Breast epithelium (tissue), 4 donors: ENCODE data around the gene DGCR8. TPM values are rescaled to one million over a fixed set of nuclear protein-coding genes. Genes with fewer than 3 reads are reported as not detected.
"Not testable (repeated sequence)": the region's sequence is repeated elsewhere in the genome, so short reads cannot be mapped to it uniquely, and the experiment has no call there.

Source experiments
- DNase-seq, 2 donors: peaks; one replicate each; pipeline ENCODE4 v3.0.0-alpha.2; 2019; ENCODE audit warnings: low spot score in 2 of 2
- H3K27ac ChIP-seq, 2 donors: fragments of 200-600 bp; sonication (generic) in 1 of 2; one replicate each; pipeline ENCODE4 v1.5.1; 2016 to 2019; ENCODE audit warnings: mild to moderate bottlenecking in 1 of 2
- H3K27me3 ChIP-seq, 2 donors: fragments of 200-600 bp; sonication (generic) in 1 of 2; one replicate each; pipeline versions ENCODE4 v1.5.1 to v1.6.0; 2017 to 2019; ENCODE audit warnings: control low read depth in 1 of 2, mild to moderate bottlenecking in 1 of 2
- H3K36me3 ChIP-seq: fragments of 200-600 bp; one replicate; pipeline ENCODE4 v1.5.1; 2019
- H3K4me1 ChIP-seq, 2 donors: fragments of 200-600 bp; sonication (generic); one replicate each; pipeline ENCODE4 v1.5.1; 2016 to 2019; ENCODE audit warnings: control low read depth in 1 of 2
- H3K4me3 ChIP-seq, 3 donors: fragments of 200-600 bp; sonication (generic); 1 replicate in 2 of 3; 2 replicates in 1 of 3; pipeline ENCODE4 v1.5.1; 2016 to 2019; ENCODE audit warnings: mild to moderate bottlenecking in 3 of 3, moderate library complexity in 2 of 3
- H3K9me3 ChIP-seq, 2 donors: fragments of 200-600 bp; sonication (generic) in 1 of 2; one replicate each; pipeline ENCODE4 v1.5.1; 2016 to 2019; ENCODE audit warnings: control low read depth in 1 of 2
- CTCF ChIP-seq, 3 donors: fragments of 450-650 bp; IDR thresholded peaks; one replicate each; pipeline ENCODE4 v1.5.1; 2016 to 2017; ENCODE audit warnings: antibody characterized with exemption in 3 of 3, mild to moderate bottlenecking in 3 of 3, moderate library complexity in 3 of 3
- POLR2A ChIP-seq: fragments of 450-650 bp; IDR thresholded peaks from one replicate; pipeline ENCODE4 v1.6.1; 2016; ENCODE audit warnings: antibody characterized with exemption, mild to moderate bottlenecking, moderate library complexity
- POLR2AphosphoS5 ChIP-seq, 3 donors: sonication (generic); formaldehyde crosslinking; IDR thresholded peaks; one replicate each; pipeline ENCODE4 v1.6.1; 2017; ENCODE audit warnings: antibody characterized with exemption in 3 of 3
- intact Hi-C: fragments of 100-400 bp; cut with DNase I; formaldehyde crosslinking; loops from one replicate; pipeline ENCODE4 v1.15.1; 2023; ENCODE audit warnings: low total_unique reads
- total RNA-seq, 3 donors: library from RNA; depleted of rRNA; stranded (reverse); fragments of >200 nt; gene quantifications; one replicate each; pipeline ENCODE4 v1.1.0, GENCODE V29; 2016

DGCR8 gene
- total RNA-seq, 3 donors from 2014 or later: 18.4 to 34.7 (median 29.0) TPM

GRCh38 chr22:20066617-20067383 is 13.2 kb upstream of the DGCR8 start:
- H3K9me3 ChIP-seq: no peaks in the 10 kb centered on the region
- H3K27ac ChIP-seq: no peak overlapping the region
- TF ChIP-seq POLR2A (no peak), CTCF (IDR thresholded peaks at IDR 0.05) (no peak), POLR2AphosphoS5 (IDR thresholded peaks at IDR 0.05) (no peak)
- no peaks in the 10 kb centered on the region for H3K27me3 ChIP-seq
- H3K4me1 ChIP-seq: no peaks in the 10 kb centered on the region
- no peak for DNase-seq
- intact Hi-C loops: no loop called here
- no peak overlapping the region for H3K4me3 ChIP-seq
- H3K36me3 ChIP-seq: no peaks in the 10 kb centered on the region

- H3K27ac ChIP-seq, H3K4me1 ChIP-seq, intact Hi-C loops, H3K36me3 ChIP-seq, DNase-seq, H3K27me3 ChIP-seq, H3K9me3 ChIP-seq, H3K4me3 ChIP-seq: not testable (repeated sequence)
These were observed 12.7 kb upstream of the DGCR8 start for GRCh38 chr22:20067384-20067682.

GRCh38 chr22:20068640-20069039 is 11.4 kb upstream of the DGCR8 start:
- Histone ChIP-seq H3K4me3 (no peak overlapping the region), H3K9me3 (no peaks in the 10 kb centered on the region), H3K27me3 (no peaks in the 10 kb centered on the region), H3K4me1 (no peaks in the 10 kb centered on the region), H3K36me3 (no peaks in the 10 kb centered on the region), H3K27ac (no peak overlapping the region)
- TF ChIP-seq POLR2AphosphoS5 (IDR thresholded peaks at IDR 0.05) (no peak), POLR2A (no peak), CTCF (IDR thresholded peaks at IDR 0.05) (no peak)
- DNase-seq: no peak
- intact Hi-C loops: no loop called here

- intact Hi-C loops: no loop called here
- no peak for DNase-seq
- Histone ChIP-seq H3K27me3 (no peaks in the 10 kb centered on the region), H3K4me3 (no peak overlapping the region), H3K4me1 (no peaks in the 10 kb centered on the region), H3K9me3 (no peaks in the 10 kb centered on the region), H3K27ac (no peak overlapping the region), H3K36me3 (no peaks in the 10 kb centered on the region)
- TF ChIP-seq POLR2AphosphoS5 (IDR thresholded peaks at IDR 0.05) (no peak), POLR2A (no peak), CTCF (IDR thresholded peaks at IDR 0.05) (no peak)
These were observed 10.6 kb upstream of the DGCR8 start for GRCh38 chr22:20069331-20070042.

GRCh38 chr22:20071524-20071972 is 8.5 kb upstream of the DGCR8 start:
- no peak for DNase-seq
- H3K4me3 ChIP-seq: no peak overlapping the region
- H3K9me3 ChIP-seq: no peaks in the 10 kb centered on the region
- no peaks in the 10 kb centered on the region for H3K4me1 ChIP-seq
- H3K27ac ChIP-seq: no peak overlapping the region
- no peak for TF ChIP-seq POLR2A
- TF ChIP-seq CTCF (IDR thresholded peaks at IDR 0.05): no peak
- no peak for TF ChIP-seq POLR2AphosphoS5 (IDR thresholded peaks at IDR 0.05)
- intact Hi-C loops: no loop called here
- H3K27me3 ChIP-seq: no peaks in the 10 kb centered on the region
- no peaks in the 10 kb centered on the region for H3K36me3 ChIP-seq
